ENCODE results near the gene TMC7. TPM values are rescaled to one million over a fixed set of nuclear protein-coding genes. Genes with fewer than 3 reads are reported as not detected.
A peak's percentile ranks its signal among the peaks of the same experiment; 100 is the strongest.

TMC7 gene
- total RNA-seq, 4 donors from 2014 or later = 0.31 to 0.72 (median 0.64) TPM; not detected in 1

- peak overlapping the region in 3 of 4 donors; percentile 50 to 54 (median 54) for H3K27ac ChIP-seq
- ATAC-seq (peak in 1 of 2 donors; percentile 60), DNase-seq (no peak)
- H3K27me3 ChIP-seq = no peaks in the 10 kb centered on the region
- TF ChIP-seq POLR2A (IDR thresholded peaks at IDR 0.05) (no peak), CTCF (IDR thresholded peaks at IDR 0.05 in 4 of 5, conservative IDR thresholded peaks at IDR 0.05 in 1 of 5) (no peak)
- no peak overlapping the region for H3K4me3 ChIP-seq
- H3K36me3 ChIP-seq = no peaks in the 10 kb centered on the region
- in situ Hi-C loops (cut with MboI; ENCODE audit: low sequenced_read_pairs in 4 of 4) = no loop called here
- intact Hi-C loops (cut with DNase I; ENCODE audit: low total_unique reads) = no loop called here
- no peaks in the 10 kb centered on the region for H3K9me3 ChIP-seq
- peaks cover 0 to 3% of the 10 kb centered on the region in 2 donors for H3K4me1 ChIP-seq
Observed at GRCh38 chr16:19029980-19030379, 46.2 kb downstream of the TMC7 start.

GRCh38 chr16:19031738-19032137 lies 48.0 kb downstream of the TMC7 start:
- in situ Hi-C loops (cut with MboI; ENCODE audit: low sequenced_read_pairs in 4 of 4) (no loop called here), intact Hi-C loops (cut with DNase I; ENCODE audit: low total_unique reads) (no loop called here)
- H3K27ac ChIP-seq = no peak overlapping the region
- TF ChIP-seq POLR2A (IDR thresholded peaks at IDR 0.05) = no peak
- TF ChIP-seq CTCF (IDR thresholded peaks at IDR 0.05 in 4 of 5, conservative IDR thresholded peaks at IDR 0.05 in 1 of 5) = no peak
- H3K4me3 ChIP-seq = no peak overlapping the region
- no peaks in the 10 kb centered on the region for H3K9me3 ChIP-seq
- H3K4me1 ChIP-seq = peaks cover 0 to 3% of the 10 kb centered on the region in 2 donors
- no peak for DNase-seq
- no peak for ATAC-seq
- H3K27me3 ChIP-seq = no peaks in the 10 kb centered on the region
- no peaks in the 10 kb centered on the region for H3K36me3 ChIP-seq

GRCh38 chr16:19033761-19034160 lies 50.0 kb downstream of the TMC7 start:
- in situ Hi-C loops (cut with MboI; ENCODE audit: low sequenced_read_pairs in 4 of 4) = no loop called here
- ATAC-seq = no peak
- DNase-seq = no peak

GRCh38 chr16:19040400-19040799 lies 56.7 kb downstream of the TMC7 start:
- H3K9me3 ChIP-seq = no peaks in the 10 kb centered on the region
- DNase-seq (no peak), ATAC-seq (no peak)
- no peak overlapping the region for H3K27ac ChIP-seq
- H3K4me1 ChIP-seq = no peaks in the 10 kb centered on the region
- in situ Hi-C loops (cut with MboI; ENCODE audit: low sequenced_read_pairs in 4 of 4) (no loop called here), intact Hi-C loops (cut with DNase I; ENCODE audit: low total_unique reads) (no loop called here)
- no peak for TF ChIP-seq POLR2A (IDR thresholded peaks at IDR 0.05)
- no peak for TF ChIP-seq CTCF (IDR thresholded peaks at IDR 0.05 in 4 of 5, conservative IDR thresholded peaks at IDR 0.05 in 1 of 5)
- H3K27me3 ChIP-seq = no peaks in the 10 kb centered on the region
- H3K36me3 ChIP-seq = no peaks in the 10 kb centered on the region
- no peak overlapping the region for H3K4me3 ChIP-seq

More at GRCh38 chr16:19033761-19034160, 50.0 kb downstream of the TMC7 start:
- no peak overlapping the region for H3K27ac ChIP-seq
- intact Hi-C loops (cut with DNase I; ENCODE audit: low total_unique reads) = no loop called here
- H3K4me1 ChIP-seq = peaks cover 0 to 3% of the 10 kb centered on the region in 2 donors
- no peaks in the 10 kb centered on the region for H3K36me3 ChIP-seq
- TF ChIP-seq POLR2A (IDR thresholded peaks at IDR 0.05) (no peak), CTCF (IDR thresholded peaks at IDR 0.05 in 4 of 5, conservative IDR thresholded peaks at IDR 0.05 in 1 of 5) (no peak)
- H3K9me3 ChIP-seq = no peaks in the 10 kb centered on the region
- no peaks in the 10 kb centered on the region for H3K27me3 ChIP-seq
- no peak overlapping the region for H3K4me3 ChIP-seq

GRCh38 chr16:19044769-19045168 lies 61.0 kb downstream of the TMC7 start:
- H3K36me3 ChIP-seq = no peaks in the 10 kb centered on the region
- H3K4me3 ChIP-seq = no peak overlapping the region
- no peaks in the 10 kb centered on the region for H3K27me3 ChIP-seq
- ATAC-seq (no peak), DNase-seq (no peak)
- TF ChIP-seq CTCF (IDR thresholded peaks at IDR 0.05 in 4 of 5, conservative IDR thresholded peaks at IDR 0.05 in 1 of 5) (no peak), POLR2A (IDR thresholded peaks at IDR 0.05) (no peak)
- H3K4me1 ChIP-seq = no peaks in the 10 kb centered on the region
- no peak overlapping the region for H3K27ac ChIP-seq
- H3K9me3 ChIP-seq = no peaks in the 10 kb centered on the region
- intact Hi-C loops (cut with DNase I; ENCODE audit: low total_unique reads) (no loop called here), in situ Hi-C loops (cut with MboI; ENCODE audit: low sequenced_read_pairs in 4 of 4) (no loop called here)
